ENCODE data around the gene ITPR3. TPM values are rescaled to one million over a fixed set of nuclear protein-coding genes. Genes with fewer than 3 reads are reported as not detected.

The ITPR3 gene
- total RNA-seq, 2 donors from 2014 or later = 29.6 to 33.3 TPM

- H3K9ac ChIP-seq (ENCODE audit: extremely low read depth, low read length, poor library complexity, severe bottlenecking) = no peak overlapping the region
- 91 to 100% methylated on average over 3 to 4 of the region's 4 CpGs for WGBS, 2 experiments (ENCODE audit: insufficient coverage in 1 of 2, insufficient read length in 1 of 2)
- H3K4me3 ChIP-seq (ENCODE audit: low read length) = no peak overlapping the region
- no peak for TF ChIP-seq CTCF (conservative IDR thresholded peaks at IDR 0.05)
- H3K4me1 ChIP-seq (ENCODE audit: control insufficient read depth, insufficient read depth, low read length) = no peaks in the 10 kb centered on the region
- Mint-ChIP-seq H3K27me3 (ENCODE audit: insufficient read depth) (no peaks in the 10 kb centered on the region), H3K4me1 (peaks cover 7% of the 10 kb centered on the region), H3K36me3 (ENCODE audit: low read depth) (peaks cover 14% of the 10 kb centered on the region), H3K4me3 (no peak overlapping the region), H3K9me3 (no peaks in the 10 kb centered on the region), H3K27ac (no peak overlapping the region)
- no peak overlapping the region for H3K27ac ChIP-seq (ENCODE audit: low read depth, low read length)
- H3K9me3 ChIP-seq (ENCODE audit: control insufficient read depth, low read length) = no peaks in the 10 kb centered on the region
- no peaks in the 10 kb centered on the region for H3K36me3 ChIP-seq (ENCODE audit: control insufficient read depth, insufficient read depth, low read length)
- no peaks in the 10 kb centered on the region for H3K27me3 ChIP-seq (ENCODE audit: control insufficient read depth, insufficient read depth, low read length, poor library complexity, severe bottlenecking)
- DNase-seq = no peak
Measured at GRCh38 chr6:33642897-33643296, 21.8 kb downstream of the ITPR3 start.

GRCh38 chr6:33651403-33651802, 30.3 kb downstream of the ITPR3 start:
- TF ChIP-seq CTCF (conservative IDR thresholded peaks at IDR 0.05) = no peak
- H3K4me3 Mint-ChIP-seq = no peak overlapping the region
- WGBS, 2 experiments (ENCODE audit: insufficient coverage in 1 of 2, insufficient read length in 1 of 2) = 94% methylated on average over 2 to 4 of the region's 4 CpGs
- no peaks in the 10 kb centered on the region for H3K4me1 ChIP-seq (ENCODE audit: control insufficient read depth, insufficient read depth, low read length)
- peaks cover 5% of the 10 kb centered on the region for H3K36me3 Mint-ChIP-seq (ENCODE audit: low read depth)
- no peaks in the 10 kb centered on the region for H3K9me3 ChIP-seq (ENCODE audit: control insufficient read depth, low read length)
- H3K9ac ChIP-seq (ENCODE audit: extremely low read depth, low read length, poor library complexity, severe bottlenecking) = no peak overlapping the region
- no peaks in the 10 kb centered on the region for H3K4me1 Mint-ChIP-seq
- H3K4me3 ChIP-seq (ENCODE audit: low read length) = no peak overlapping the region
- no peaks in the 10 kb centered on the region for H3K27me3 Mint-ChIP-seq (ENCODE audit: insufficient read depth)
- no peaks in the 10 kb centered on the region for H3K27me3 ChIP-seq (ENCODE audit: control insufficient read depth, insufficient read depth, low read length, poor library complexity, severe bottlenecking)
- H3K9me3 Mint-ChIP-seq = no peaks in the 10 kb centered on the region
- no peak for DNase-seq
- H3K27ac ChIP-seq (ENCODE audit: low read depth, low read length) = no peak overlapping the region
- H3K36me3 ChIP-seq (ENCODE audit: control insufficient read depth, insufficient read depth, low read length) = no peaks in the 10 kb centered on the region
- peak overlapping the region; percentile 66 for H3K27ac Mint-ChIP-seq

DNA sequence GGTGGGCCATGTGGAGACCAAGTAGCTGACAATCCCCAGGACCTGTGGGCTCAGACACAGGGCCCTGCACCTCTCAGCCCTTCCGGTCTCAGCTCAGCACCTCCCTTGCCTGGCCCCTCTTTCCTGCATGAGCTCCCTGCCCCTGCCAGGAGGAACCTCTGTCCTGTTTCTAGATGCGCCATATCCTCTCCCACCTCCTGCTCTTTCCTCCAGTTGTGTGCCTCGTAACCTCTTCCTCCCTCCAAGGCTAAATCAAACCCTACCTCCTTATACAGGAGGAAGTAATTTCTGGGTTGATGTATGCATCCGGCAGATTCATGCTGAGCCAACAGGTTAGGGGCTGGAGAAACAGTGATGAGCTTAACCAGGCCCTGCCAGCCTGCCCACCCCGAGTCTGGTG, 30.9 kb downstream of the ITPR3 start:
- DNase-seq = no peak
- no peak overlapping the region for H3K4me3 ChIP-seq (ENCODE audit: low read length)
- H3K36me3 ChIP-seq (ENCODE audit: control insufficient read depth, insufficient read depth, low read length) = no peaks in the 10 kb centered on the region
- Mint-ChIP-seq H3K36me3 (ENCODE audit: low read depth) (peaks cover 5% of the 10 kb centered on the region), H3K27me3 (ENCODE audit: insufficient read depth) (no peaks in the 10 kb centered on the region), H3K9me3 (no peaks in the 10 kb centered on the region), H3K4me3 (no peak overlapping the region), H3K4me1 (peaks cover 3% of the 10 kb centered on the region), H3K27ac (peak overlapping the region; percentile 66)
- 89 to 94% methylated on average over 3 to 5 of the region's 5 CpGs for WGBS, 2 experiments (ENCODE audit: insufficient coverage in 1 of 2, insufficient read length in 1 of 2)
- no peak overlapping the region for H3K9ac ChIP-seq (ENCODE audit: extremely low read depth, low read length, poor library complexity, severe bottlenecking)
- no peaks in the 10 kb centered on the region for H3K27me3 ChIP-seq (ENCODE audit: control insufficient read depth, insufficient read depth, low read length, poor library complexity, severe bottlenecking)
- no peak for TF ChIP-seq CTCF (conservative IDR thresholded peaks at IDR 0.05)
- H3K9me3 ChIP-seq (ENCODE audit: control insufficient read depth, low read length) = no peaks in the 10 kb centered on the region
- no peak overlapping the region for H3K27ac ChIP-seq (ENCODE audit: low read depth, low read length)
- no peaks in the 10 kb centered on the region for H3K4me1 ChIP-seq (ENCODE audit: control insufficient read depth, insufficient read depth, low read length)

All from endodermal cell (in vitro differentiated cells).